Measurements from ENCODE around the gene RNF34. TPM values are rescaled to one million over a fixed set of nuclear protein-coding genes. Genes with fewer than 3 reads are reported as not detected.

Gene RNF34
- total RNA-seq, 1 experiment from 2014 or later: 66.4 TPM

GRCh38 chr12:121398355-121398754, 1.6 kb upstream of the RNF34 start:
- Histone ChIP-seq H3T11ph (ENCODE audit: low read length) (no peak overlapping the region), H2AK5ac (ENCODE audit: insufficient read length, low read length) (no peak overlapping the region), H3K9me3 (ENCODE audit: control insufficient read depth, low read depth, low read length) (no peaks in the 10 kb centered on the region), H3K79me2 (ENCODE audit: insufficient read depth, low read length) (peaks cover 11% of the 10 kb centered on the region), H4K5ac (ENCODE audit: insufficient read length, low read depth, low read length) (no peak overlapping the region), H3K56ac (ENCODE audit: insufficient read length, low read depth, low read length) (no peak overlapping the region), H3K9ac (ENCODE audit: extremely low read depth, insufficient read length, low read length) (no peak overlapping the region), H2BK20ac (ENCODE audit: low read depth, low read length, poor library complexity, severe bottlenecking) (no peak overlapping the region), H3K14ac (ENCODE audit: insufficient read depth, low read length) (no peak overlapping the region), H4K8ac (replicated peaks; ENCODE audit: insufficient read length, low read depth, low read length) (no peak overlapping the region), H3K18ac (ENCODE audit: insufficient read length, low read depth, low read length) (no peak overlapping the region), H3K23ac (ENCODE audit: insufficient read length, low read depth, low read length) (no peak overlapping the region), H3K27me3 (ENCODE audit: insufficient read depth, low read length) (no peaks in the 10 kb centered on the region), H2BK5ac (ENCODE audit: insufficient read length, low read length) (no peak overlapping the region), H4K91ac (ENCODE audit: insufficient read length, low read depth, low read length) (no peak overlapping the region), H3K23me2 (ENCODE audit: insufficient read length, low read depth, low read length, poor library complexity, severe bottlenecking) (peaks cover 8% of the 10 kb centered on the region), H3K4me2 (ENCODE audit: insufficient read depth, insufficient read length, low read length) (peak overlapping the region; percentile 97), H3K4ac (ENCODE audit: low read depth, low read length) (no peak overlapping the region), H3K4me1 (ENCODE audit: insufficient read depth, low read length) (no peaks in the 10 kb centered on the region), H3K79me1 (ENCODE audit: insufficient read depth, low read depth, low read length, poor library complexity, severe bottlenecking) (peaks cover 4% of the 10 kb centered on the region), H2BK15ac (ENCODE audit: low read depth, low read length) (no peak overlapping the region), H2BK12ac (ENCODE audit: insufficient read length, low read depth, low read length) (no peak overlapping the region), H3K27ac (ENCODE audit: insufficient read length, low read depth, low read length) (no peak overlapping the region), H2AFZ (ENCODE audit: low read length) (no peak overlapping the region), H4K20me1 (ENCODE audit: control insufficient read depth, insufficient read depth, insufficient read length) (no peaks in the 10 kb centered on the region), H2BK120ac (ENCODE audit: low read depth, low read length, poor library complexity, severe bottlenecking) (no peak overlapping the region)
- Mint-ChIP-seq H3K36me3 (ENCODE audit: insufficient read depth in 1 of 3, low read depth in 3 of 3) (peaks cover 0 to 11% (median 4%) of the 10 kb centered on the region in 3 experiments; a peak in 3 of 7 replicates), H3K27me3 (ENCODE audit: low read depth) (no peaks in the 10 kb centered on the region), H3K9me3 (no peaks in the 10 kb centered on the region), H3K4me1 (peaks cover 16 to 23% of the 10 kb centered on the region in 2 experiments), H3K27ac (no peak overlapping the region), H3K4me3 (peak overlapping the region; percentile 91 to 96; a peak in 3 of 5 replicates)
- no CpG with 5 or more reads among the region's 5 CpGs for WGBS (ENCODE audit: extremely low coverage, insufficient read length, low lambda C conversion rate)
- no peak for DNase-seq
- no peak for TF ChIP-seq CTCF (conservative IDR thresholded peaks at IDR 0.05)

Measured in H9 (cell line).